Measurements from ENCODE around the gene RPL14.

RPL14 gene

GRCh38 chr3:40432793-40433192, 24.3 kb upstream of the RPL14 start:
- no peak overlapping the region for H3K9ac ChIP-seq (ENCODE audit: low read depth, low read length, poor library complexity, severe bottlenecking)
- no peak overlapping the region for H3K4me2 ChIP-seq (ENCODE audit: low read depth, low read length, poor library complexity, severe bottlenecking)
- no peak for TF ChIP-seq EZH2phosphoT487 (IDR thresholded peaks at IDR 0.05; ENCODE audit: borderline replicate concordance)
- TF ChIP-seq, protein P1, sequence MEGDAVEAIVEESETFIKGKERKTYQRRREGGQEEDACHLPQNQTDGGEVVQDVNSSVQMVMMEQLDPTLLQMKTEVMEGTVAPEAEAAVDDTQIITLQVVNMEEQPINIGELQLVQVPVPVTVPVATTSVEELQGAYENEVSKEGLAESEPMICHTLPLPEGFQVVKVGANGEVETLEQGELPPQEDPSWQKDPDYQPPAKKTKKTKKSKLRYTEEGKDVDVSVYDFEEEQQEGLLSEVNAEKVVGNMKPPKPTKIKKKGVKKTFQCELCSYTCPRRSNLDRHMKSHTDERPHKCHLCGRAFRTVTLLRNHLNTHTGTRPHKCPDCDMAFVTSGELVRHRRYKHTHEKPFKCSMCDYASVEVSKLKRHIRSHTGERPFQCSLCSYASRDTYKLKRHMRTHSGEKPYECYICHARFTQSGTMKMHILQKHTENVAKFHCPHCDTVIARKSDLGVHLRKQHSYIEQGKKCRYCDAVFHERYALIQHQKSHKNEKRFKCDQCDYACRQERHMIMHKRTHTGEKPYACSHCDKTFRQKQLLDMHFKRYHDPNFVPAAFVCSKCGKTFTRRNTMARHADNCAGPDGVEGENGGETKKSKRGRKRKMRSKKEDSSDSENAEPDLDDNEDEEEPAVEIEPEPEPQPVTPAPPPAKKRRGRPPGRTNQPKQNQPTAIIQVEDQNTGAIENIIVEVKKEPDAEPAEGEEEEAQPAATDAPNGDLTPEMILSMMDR (conservative IDR thresholded peaks at IDR 0.05; ENCODE audit: low read length), result no peak

DNA sequence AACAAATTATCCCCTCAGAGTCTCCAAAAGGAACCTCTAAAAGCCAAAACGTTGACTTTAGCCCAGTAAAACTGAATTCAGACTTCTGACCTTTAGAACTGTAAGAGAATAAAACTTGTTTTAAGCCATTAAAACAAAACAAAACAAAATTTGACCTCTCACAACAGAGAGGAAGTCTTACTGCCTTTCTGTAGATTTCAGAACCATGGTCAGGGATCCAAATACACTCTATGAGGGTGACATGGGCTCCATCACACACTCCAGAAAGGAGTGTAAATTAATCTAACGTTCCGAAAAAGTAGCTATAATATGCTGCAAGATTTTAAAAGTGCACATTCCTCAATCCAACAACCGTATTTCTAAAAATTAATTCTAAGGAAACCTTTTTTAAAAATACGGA, 19.2 kb upstream of the RPL14 start:
- TF ChIP-seq EZH2phosphoT487 (IDR thresholded peaks at IDR 0.05; ENCODE audit: borderline replicate concordance), result no peak
- TF ChIP-seq, protein P1 (conservative IDR thresholded peaks at IDR 0.05; ENCODE audit: low read length), result no peak
- Histone ChIP-seq H3K27me3 (ENCODE audit: insufficient read depth, low read length, poor library complexity, severe bottlenecking) (peaks cover 3% of the 10 kb centered on the region), H3K4me1 (ENCODE audit: insufficient read depth, low read length, poor library complexity, severe bottlenecking) (no peaks in the 10 kb centered on the region), H3K9ac (ENCODE audit: low read depth, low read length, poor library complexity, severe bottlenecking) (no peak overlapping the region), H3K79me2 (ENCODE audit: insufficient read depth, low read length) (no peaks in the 10 kb centered on the region), H4K20me1 (ENCODE audit: insufficient read depth, low read length, poor library complexity, severe bottlenecking) (no peaks in the 10 kb centered on the region), H3F3A (ENCODE audit: low read depth) (no peaks in the 10 kb centered on the region), H3K4me3 (ENCODE audit: low read length, poor library complexity, severe bottlenecking) (no peak overlapping the region), H3K4me2 (ENCODE audit: low read depth, low read length, poor library complexity, severe bottlenecking) (no peak overlapping the region), H3K36me3 (ENCODE audit: insufficient read depth, low read length) (no peaks in the 10 kb centered on the region), H3K9me2 (replicated peaks; ENCODE audit: low read depth, low read length) (no peaks in the 10 kb centered on the region), H2AFZ (ENCODE audit: low read length) (no peak overlapping the region), H3K9me3 (ENCODE audit: insufficient read depth, low read depth, low read length) (no peaks in the 10 kb centered on the region)

More at GRCh38 chr3:40432793-40433192, 24.3 kb upstream of the RPL14 start:
- no peaks in the 10 kb centered on the region for H4K20me1 ChIP-seq (ENCODE audit: insufficient read depth, low read length, poor library complexity, severe bottlenecking)
- no peaks in the 10 kb centered on the region for H3K4me1 ChIP-seq (ENCODE audit: insufficient read depth, low read length, poor library complexity, severe bottlenecking)
- H3K4me3 ChIP-seq (ENCODE audit: low read length, poor library complexity, severe bottlenecking), result no peak overlapping the region
- H3K27me3 ChIP-seq (ENCODE audit: insufficient read depth, low read length, poor library complexity, severe bottlenecking), result peaks cover 3% of the 10 kb centered on the region
- no peak overlapping the region for H2AFZ ChIP-seq (ENCODE audit: low read length)
- no peaks in the 10 kb centered on the region for H3K79me2 ChIP-seq (ENCODE audit: insufficient read depth, low read length)
- H3K36me3 ChIP-seq (ENCODE audit: insufficient read depth, low read length), result no peaks in the 10 kb centered on the region
- no peaks in the 10 kb centered on the region for H3K9me2 ChIP-seq (replicated peaks; ENCODE audit: low read depth, low read length)
- H3F3A ChIP-seq (ENCODE audit: low read depth), result no peaks in the 10 kb centered on the region
- H3K9me3 ChIP-seq (ENCODE audit: insufficient read depth, low read depth, low read length), result no peaks in the 10 kb centered on the region

GRCh38 chr3:40445062-40445461, 12.1 kb upstream of the RPL14 start:
- TF ChIP-seq EZH2phosphoT487 (IDR thresholded peaks at IDR 0.05; ENCODE audit: borderline replicate concordance), result no peak
- TF ChIP-seq, protein P1 (conservative IDR thresholded peaks at IDR 0.05; ENCODE audit: low read length), result no peak
- Histone ChIP-seq H3K27me3 (ENCODE audit: insufficient read depth, low read length, poor library complexity, severe bottlenecking) (no peaks in the 10 kb centered on the region), H3K4me3 (ENCODE audit: low read length, poor library complexity, severe bottlenecking) (no peak overlapping the region)

More at GRCh38 chr3:40445062-40445461, 12.1 kb upstream of the RPL14 start:
- Histone ChIP-seq H3K79me2 (ENCODE audit: insufficient read depth, low read length) (no peaks in the 10 kb centered on the region), H3K4me1 (ENCODE audit: insufficient read depth, low read length, poor library complexity, severe bottlenecking) (no peaks in the 10 kb centered on the region), H3K4me2 (ENCODE audit: low read depth, low read length, poor library complexity, severe bottlenecking) (no peak overlapping the region), H3K9me3 (ENCODE audit: insufficient read depth, low read depth, low read length) (no peaks in the 10 kb centered on the region), H3F3A (ENCODE audit: low read depth) (no peaks in the 10 kb centered on the region), H2AFZ (ENCODE audit: low read length) (no peak overlapping the region), H4K20me1 (ENCODE audit: insufficient read depth, low read length, poor library complexity, severe bottlenecking) (no peaks in the 10 kb centered on the region), H3K36me3 (ENCODE audit: insufficient read depth, low read length) (no peaks in the 10 kb centered on the region), H3K9me2 (replicated peaks; ENCODE audit: low read depth, low read length) (no peaks in the 10 kb centered on the region), H3K9ac (ENCODE audit: low read depth, low read length, poor library complexity, severe bottlenecking) (no peak overlapping the region)

Data from Loucy (cell line).